Right atrium auricular region (tissue), 2 donors: ENCODE measurements around the gene NTRK1. TPM values are rescaled to one million over a fixed set of nuclear protein-coding genes. Genes with fewer than 3 reads are reported as not detected.

Experiments used
- DNase-seq: peaks from one replicate; pipeline ENCODE4 v3.0.0-alpha.2; 2019; ENCODE audit warnings: low spot score
- H3K27ac ChIP-seq, 2 donors: fragments of 200-600 bp; sonication (generic); 1 replicate in 1 of 2; 2 replicates in 1 of 2; pipeline ENCODE4 v1.5.1; 2016 to 2019
- H3K27me3 ChIP-seq, 2 donors: fragments of 200-600 bp; sonication (generic); one replicate each; pipeline versions ENCODE4 v1.5.1 to v1.6.0; 2017 to 2019
- H3K36me3 ChIP-seq: fragments of 200-600 bp; sonication (generic); one replicate; pipeline ENCODE4 v1.5.1; 2016
- H3K4me1 ChIP-seq, 2 donors: fragments of 200-600 bp; sonication (generic); one replicate each; pipeline versions ENCODE4 v1.5.1 to v1.6.0; 2017 to 2019
- H3K4me3 ChIP-seq, 2 donors: fragments of 200-600 bp; sonication (generic); 1 replicate in 1 of 2; 2 replicates in 1 of 2; pipeline ENCODE4 v1.5.1; 2017 to 2019; ENCODE audit warnings: mild to moderate bottlenecking in 1 of 2, moderate library complexity in 1 of 2
- H3K9me3 ChIP-seq, 2 donors: fragments of 200-600 bp; sonication (generic); one replicate each; pipeline ENCODE4 v1.5.1; 2019
- total RNA-seq, 2 donors: library from RNA; depleted of rRNA; stranded (reverse); fragments of >200 nt; gene quantifications; one replicate each; pipeline ENCODE4 v1.1.0, GENCODE V29; 2016
- TF ChIP-seq, protein P1 (sequence below), 2 donors: fragments of 200-600 bp; sonication (generic); IDR thresholded peaks; one replicate each; pipeline ENCODE4 v1.5.1; 2019; ENCODE audit warnings: antibody characterized with exemption in 2 of 2

Gene NTRK1
- total RNA-seq, 2 donors from 2014 or later, result 0.43 to 1.7 TPM

DNA sequence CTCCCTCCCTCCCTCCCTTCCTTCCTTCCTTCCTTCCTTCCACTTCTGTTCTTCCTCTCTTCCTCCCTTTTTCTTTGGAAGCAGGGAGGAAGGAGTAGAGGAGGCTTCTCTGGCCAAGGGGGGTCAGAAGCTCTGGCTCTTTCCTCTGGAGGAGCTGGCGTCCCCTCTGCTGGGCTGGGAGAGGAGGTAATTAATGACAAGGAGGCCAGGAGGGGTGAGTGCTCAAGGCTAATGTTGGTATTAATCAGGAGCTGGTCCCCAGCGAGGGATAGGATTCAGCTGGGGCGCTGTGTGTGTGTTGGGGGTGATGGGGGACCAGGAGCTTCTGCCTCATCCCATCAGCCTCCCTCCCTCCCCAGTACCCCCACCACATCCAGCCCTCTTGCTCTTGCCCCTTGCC, 26.7 kb downstream of the NTRK1 start:
- Histone ChIP-seq H3K4me1 (peaks cover 0 to 6% of the 10 kb centered on the region in 2 donors), H3K27ac (no peak overlapping the region), H3K4me3 (no peak overlapping the region), H3K9me3 (no peaks in the 10 kb centered on the region), H3K27me3 (no peaks in the 10 kb centered on the region), H3K36me3 (no peaks in the 10 kb centered on the region)
- no peak for DNase-seq
- TF ChIP-seq, protein P1, sequence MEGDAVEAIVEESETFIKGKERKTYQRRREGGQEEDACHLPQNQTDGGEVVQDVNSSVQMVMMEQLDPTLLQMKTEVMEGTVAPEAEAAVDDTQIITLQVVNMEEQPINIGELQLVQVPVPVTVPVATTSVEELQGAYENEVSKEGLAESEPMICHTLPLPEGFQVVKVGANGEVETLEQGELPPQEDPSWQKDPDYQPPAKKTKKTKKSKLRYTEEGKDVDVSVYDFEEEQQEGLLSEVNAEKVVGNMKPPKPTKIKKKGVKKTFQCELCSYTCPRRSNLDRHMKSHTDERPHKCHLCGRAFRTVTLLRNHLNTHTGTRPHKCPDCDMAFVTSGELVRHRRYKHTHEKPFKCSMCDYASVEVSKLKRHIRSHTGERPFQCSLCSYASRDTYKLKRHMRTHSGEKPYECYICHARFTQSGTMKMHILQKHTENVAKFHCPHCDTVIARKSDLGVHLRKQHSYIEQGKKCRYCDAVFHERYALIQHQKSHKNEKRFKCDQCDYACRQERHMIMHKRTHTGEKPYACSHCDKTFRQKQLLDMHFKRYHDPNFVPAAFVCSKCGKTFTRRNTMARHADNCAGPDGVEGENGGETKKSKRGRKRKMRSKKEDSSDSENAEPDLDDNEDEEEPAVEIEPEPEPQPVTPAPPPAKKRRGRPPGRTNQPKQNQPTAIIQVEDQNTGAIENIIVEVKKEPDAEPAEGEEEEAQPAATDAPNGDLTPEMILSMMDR (IDR thresholded peaks at IDR 0.05), result no peak

DNA sequence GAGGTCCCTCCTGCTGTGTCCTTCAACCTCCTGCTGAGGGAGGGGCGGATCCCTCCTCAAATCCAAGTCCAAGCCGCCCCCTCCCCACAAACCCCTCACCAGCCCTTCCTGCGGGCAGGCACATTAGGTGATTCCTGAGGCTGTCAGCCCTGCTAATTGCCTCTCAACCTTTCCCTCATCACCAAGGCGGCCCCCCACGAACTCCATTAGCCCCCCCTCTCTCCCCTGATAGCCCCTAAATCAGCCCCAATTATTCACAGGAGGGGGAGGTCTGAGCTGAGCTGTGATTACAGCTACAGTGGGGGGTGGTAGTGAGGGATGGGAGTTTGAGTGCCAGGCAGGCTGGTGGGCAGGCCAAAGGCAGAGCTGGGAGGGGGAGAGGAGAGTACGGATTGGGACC, 27.1 kb downstream of the NTRK1 start:
- no peaks in the 10 kb centered on the region for H3K27me3 ChIP-seq
- DNase-seq, result no peak
- no peak overlapping the region for H3K4me3 ChIP-seq
- H3K4me1 ChIP-seq, result peaks cover 0 to 10% of the 10 kb centered on the region in 2 donors
- no peaks in the 10 kb centered on the region for H3K9me3 ChIP-seq
- no peaks in the 10 kb centered on the region for H3K36me3 ChIP-seq
- TF ChIP-seq, protein P1 (IDR thresholded peaks at IDR 0.05), result no peak
- H3K27ac ChIP-seq, result no peak overlapping the region

DNA sequence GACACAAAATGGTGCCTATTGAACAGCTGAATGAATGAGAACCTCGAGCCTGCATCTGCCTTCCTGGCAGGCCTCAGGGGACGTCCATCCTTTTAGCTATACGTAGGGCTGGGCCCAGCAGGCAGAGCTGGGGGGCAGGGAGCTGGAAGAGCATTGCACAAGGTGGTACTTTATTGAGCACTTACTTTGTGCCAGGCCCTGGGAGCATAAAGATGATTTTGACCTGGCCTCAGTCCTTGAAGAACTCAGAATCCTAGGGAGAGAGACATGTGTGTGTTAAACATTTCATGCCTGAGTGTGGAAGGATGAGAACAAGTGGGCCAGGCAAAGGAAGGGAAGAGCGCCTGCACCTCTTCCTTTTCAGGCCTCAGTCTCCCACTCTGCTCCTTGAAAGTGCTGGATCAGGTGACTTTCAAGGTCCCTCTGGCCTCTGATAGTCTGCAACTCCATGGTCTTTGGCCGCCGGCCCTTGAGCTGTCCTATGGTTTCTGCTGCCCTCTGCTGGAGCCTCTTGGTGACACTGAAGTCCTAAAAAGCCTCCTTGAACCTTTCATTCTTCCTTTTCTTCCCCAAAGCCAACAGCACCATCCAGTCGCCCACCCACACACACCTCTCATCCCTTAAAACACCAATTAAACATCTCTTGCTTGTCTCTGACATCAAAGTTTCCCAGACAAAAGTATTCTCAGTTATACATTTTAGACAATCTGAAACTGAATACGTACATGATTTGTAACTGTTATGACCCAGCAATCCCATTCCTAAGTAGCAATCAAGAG, 29.3 kb downstream of the NTRK1 start:
- H3K27ac ChIP-seq, result no peak overlapping the region
- TF ChIP-seq, protein P1 (IDR thresholded peaks at IDR 0.05), result peak; percentile 64 to 85
- H3K27me3 ChIP-seq, result no peaks in the 10 kb centered on the region
- no peak overlapping the region for H3K4me3 ChIP-seq
- peak; percentile 84 for DNase-seq
- H3K9me3 ChIP-seq, result no peaks in the 10 kb centered on the region
- no peaks in the 10 kb centered on the region for H3K36me3 ChIP-seq
- peaks cover 0 to 23% of the 10 kb centered on the region in 2 donors for H3K4me1 ChIP-seq

DNA sequence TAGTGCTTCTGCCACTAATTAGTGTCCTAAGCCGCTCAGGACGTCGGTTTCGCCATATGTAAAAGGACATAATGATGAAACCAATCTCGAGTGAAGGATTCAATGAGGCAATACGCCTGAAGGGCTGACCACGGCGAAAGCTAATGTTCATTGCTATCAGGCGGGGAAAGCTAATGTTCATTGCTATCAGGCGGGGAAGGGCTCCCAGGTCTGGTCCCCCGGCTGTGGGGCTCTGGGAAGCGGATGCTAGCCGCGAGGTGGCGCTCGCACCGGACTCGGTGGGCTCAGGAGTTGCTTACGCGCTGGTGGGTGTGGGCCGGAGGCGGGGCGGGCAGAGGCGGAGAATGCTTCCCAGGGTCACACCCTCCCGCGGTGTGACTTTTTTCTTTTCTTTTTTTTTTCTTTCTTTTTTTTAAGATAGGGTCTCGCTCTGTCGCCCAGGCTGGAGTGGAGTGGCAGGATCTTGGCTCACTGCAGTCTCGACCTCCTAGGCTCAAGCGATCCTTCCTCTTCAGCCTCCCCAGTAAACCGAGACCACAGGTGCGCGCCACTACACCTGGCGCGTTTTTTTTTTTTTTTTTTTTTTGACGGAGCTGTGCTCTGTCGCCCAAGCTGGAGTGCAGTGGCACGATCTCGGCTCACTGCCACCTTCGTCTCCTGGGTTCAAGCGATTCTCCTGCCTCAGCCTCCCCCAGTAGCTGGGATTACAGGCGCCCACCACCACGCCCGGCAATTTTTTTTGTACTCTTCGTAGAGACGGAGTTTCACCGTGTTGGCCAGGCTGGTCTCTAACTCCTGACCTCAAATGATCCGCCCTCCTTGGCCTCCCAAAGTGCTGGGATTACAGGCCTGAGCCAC, 31.8 kb downstream of the NTRK1 start:
- no peaks in the 10 kb centered on the region for H3K9me3 ChIP-seq
- no peaks in the 10 kb centered on the region for H3K27me3 ChIP-seq
- peak overlapping the region; percentile 12 to 59 for H3K4me3 ChIP-seq
- peak; percentile 90 for DNase-seq
- TF ChIP-seq, protein P1 (IDR thresholded peaks at IDR 0.05), result peak; percentile 84 to 93
- H3K36me3 ChIP-seq, result no peaks in the 10 kb centered on the region
- H3K4me1 ChIP-seq, result peaks cover 0 to 47% of the 10 kb centered on the region in 2 donors
- H3K27ac ChIP-seq, result peak overlapping the region; percentile 85 to 90

DNA sequence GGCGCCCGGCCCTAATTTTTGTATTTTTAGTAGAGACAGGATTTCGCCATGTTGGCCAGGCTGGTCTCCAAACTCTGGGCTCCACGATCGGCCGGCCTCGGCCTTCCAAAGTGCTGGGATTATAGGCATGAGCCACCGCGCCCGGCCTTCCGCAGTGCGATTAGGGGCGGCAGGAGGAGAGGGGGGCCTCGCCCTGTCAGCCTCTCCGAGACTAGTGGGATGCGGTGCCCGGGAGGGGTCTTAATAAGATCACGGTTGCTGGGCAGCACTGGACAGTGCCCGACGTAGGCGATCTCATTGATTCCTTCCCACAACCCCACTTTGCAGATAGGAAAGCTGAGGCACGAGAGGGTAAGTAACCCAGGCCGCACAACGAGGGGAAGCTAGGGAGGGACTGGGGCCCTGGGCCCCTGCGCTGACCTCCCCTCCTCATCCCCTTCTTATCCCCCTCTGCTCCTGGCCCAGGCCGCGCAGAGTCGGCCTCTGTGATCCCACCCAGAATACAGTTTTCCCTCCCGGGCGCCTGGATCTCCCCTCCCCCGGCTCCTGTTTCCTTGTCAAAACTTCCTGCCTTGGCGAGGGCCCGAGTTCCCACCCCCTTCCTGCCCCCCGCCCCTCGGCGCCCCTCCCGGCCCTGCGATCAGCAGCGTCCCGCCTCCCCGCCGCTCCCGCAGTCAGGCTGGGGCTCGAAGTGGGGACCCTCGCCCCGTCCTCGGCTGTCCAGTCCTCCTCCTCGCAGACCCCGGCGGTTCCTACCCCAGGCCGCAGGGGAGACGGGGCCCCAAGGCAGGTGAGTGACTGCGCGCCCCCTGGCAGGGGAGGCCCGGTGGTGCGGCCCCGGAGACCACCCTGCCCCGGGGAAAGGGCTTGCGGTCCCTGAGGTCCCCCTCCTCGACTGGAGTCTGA, 32.6 kb downstream of the NTRK1 start, which contains the start of gene PEAR1:
PEAR1 (plus strand) TSS at position 671 of the 906 bp plus-strand sequence. CDS start 10,209 bp downstream, outside the sequence.
- H3K27me3 ChIP-seq, result no peaks in the 10 kb centered on the region
- TF ChIP-seq, protein P1 (IDR thresholded peaks at IDR 0.05), result no peak
- peak; percentile 66 for DNase-seq
- peaks cover 0 to 56% of the 10 kb centered on the region in 2 donors for H3K4me1 ChIP-seq
- H3K36me3 ChIP-seq, result no peaks in the 10 kb centered on the region
- peak within 1 kb of the TSS; percentile 51 to 59 for H3K4me3 ChIP-seq
- peak within 1 kb of the TSS; percentile 85 to 90 for H3K27ac ChIP-seq
- H3K9me3 ChIP-seq, result no peaks in the 10 kb centered on the region
